Measurements from ENCODE around the gene CXADR.

DNA sequence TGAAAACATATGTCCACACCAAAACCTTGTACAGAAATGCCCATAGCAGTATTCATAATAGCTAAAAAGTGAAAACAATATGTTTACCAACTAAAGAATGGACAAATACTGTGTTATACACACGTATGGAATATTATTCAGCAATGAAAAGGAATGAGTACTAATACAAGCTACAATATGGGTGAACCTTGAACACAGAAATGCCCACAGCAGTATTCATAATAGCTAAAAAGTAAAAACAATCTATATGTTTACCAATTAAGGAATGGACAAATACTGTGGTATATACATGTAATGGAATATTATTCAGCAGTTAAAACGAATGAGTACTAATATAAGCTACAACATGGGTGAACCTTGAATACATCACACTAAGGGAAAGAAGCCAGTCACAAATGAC is 96.8 kb downstream of the CXADR start:
- TF ChIP-seq L3MBTL2 (conservative IDR thresholded peaks at IDR 0.05) (no peak), FOXK2 (IDR thresholded peaks at IDR 0.05) (no peak), FOXA1 (IDR thresholded peaks at IDR 0.05) (no peak), FOXM1 (IDR thresholded peaks at IDR 0.05; ENCODE audit: borderline replicate concordance) (no peak), CTBP1 (IDR thresholded peaks at IDR 0.05; ENCODE audit: borderline replicate concordance) (no peak), SP1 (IDR thresholded peaks at IDR 0.05) (no peak), SUZ12 (IDR thresholded peaks at IDR 0.05) (no peak), LEF1 (IDR thresholded peaks at IDR 0.05; ENCODE audit: borderline replicate concordance) (no peak), ELF4 (IDR thresholded peaks at IDR 0.05) (no peak), HDGF (IDR thresholded peaks at IDR 0.05; ENCODE audit: borderline replicate concordance) (no peak), BHLHE40 (IDR thresholded peaks at IDR 0.05; ENCODE audit: borderline replicate concordance) (no peak)

All from HEK293T (cell line).